HAP-1 (cell line): ENCODE measurements around the gene PGRMC1.
"Not testable (repeated sequence)": the region's sequence is repeated elsewhere in the genome, so short reads cannot be mapped to it uniquely, and the experiment has no call there.

Experiments used
- DNase-seq, 2 experiments: peaks; one replicate each; pipeline ENCODE4 v3.0.0-alpha.2; 2016 to 2020; ENCODE audit warnings: low spot score in 2 of 2
- H3K27me3 ChIP-seq: fragments of 250-450 bp; sonication (Bioruptor Pico); 2 replicates; pipeline ENCODE4 v1.5.1; 2020; ENCODE audit warnings: low read depth, mild to moderate bottlenecking, moderate library complexity
- H3K36me3 ChIP-seq: fragments of 250-450 bp; sonication (Bioruptor Pico); replicated peaks from 2 replicates; pipeline ENCODE4 v1.5.1; 2020; ENCODE audit warnings: mild to moderate bottlenecking
- H3K4me1 ChIP-seq: fragments of 250-450 bp; sonication (Bioruptor Pico); 2 replicates; pipeline ENCODE4 v1.5.1; 2020; ENCODE audit warnings: mild to moderate bottlenecking
- H3K4me3 ChIP-seq: fragments of 250-450 bp; sonication (Bioruptor Pico); 2 replicates; pipeline ENCODE4 v1.5.1; 2020; ENCODE audit warnings: mild to moderate bottlenecking, moderate library complexity
- H3K9me3 ChIP-seq: fragments of 250-450 bp; sonication (Bioruptor Pico); 2 replicates; pipeline ENCODE4 v1.5.1; 2020; ENCODE audit warnings: mild to moderate bottlenecking, moderate library complexity
- in situ Hi-C: fragments of 300-500 bp; cut with MboI; formaldehyde crosslinking; loops from 3 replicates; pipeline ENCODE4 v1.14.3; 2020; ENCODE audit warnings: low sequenced_read_pairs, inconsistent platforms, mixed read lengths

Gene PGRMC1

DNA sequence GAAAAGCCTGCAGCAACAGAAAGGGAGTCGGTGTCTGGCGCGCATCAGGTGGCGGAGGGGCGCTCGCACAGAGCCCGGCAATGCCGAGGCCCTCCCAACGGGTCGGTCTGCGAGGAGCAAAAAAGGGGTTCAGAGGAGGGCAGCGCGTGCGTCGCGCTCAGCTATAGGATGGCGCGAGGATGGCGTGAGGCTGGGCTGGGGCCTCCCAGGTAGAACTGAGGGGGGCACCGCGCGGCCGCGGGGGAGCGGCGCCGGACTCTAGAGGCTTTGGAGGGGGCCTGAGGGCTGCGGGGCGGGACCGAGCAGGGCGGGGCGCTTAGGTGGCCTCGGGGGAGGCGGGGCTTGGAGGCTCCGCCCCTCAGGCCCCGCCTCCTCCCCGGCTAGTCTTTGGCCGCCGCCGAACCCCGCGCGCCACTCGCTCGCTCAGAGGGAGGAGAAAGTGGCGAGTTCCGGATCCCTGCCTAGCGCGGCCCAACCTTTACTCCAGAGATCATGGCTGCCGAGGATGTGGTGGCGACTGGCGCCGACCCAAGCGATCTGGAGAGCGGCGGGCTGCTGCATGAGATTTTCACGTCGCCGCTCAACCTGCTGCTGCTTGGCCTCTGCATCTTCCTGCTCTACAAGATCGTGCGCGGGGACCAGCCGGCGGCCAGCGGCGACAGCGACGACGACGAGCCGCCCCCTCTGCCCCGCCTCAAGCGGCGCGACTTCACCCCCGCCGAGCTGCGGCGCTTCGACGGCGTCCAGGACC is at the start of gene PGRMC1:
TSS of gene PGRMC1 (plus strand) at position 414 of the 751 bp plus-strand sequence. CDS start at position 493, 79 bp downstream.
- Histone ChIP-seq H3K27me3 (no peaks in the 10 kb centered on the region), H3K4me3 (peak within 1 kb of the TSS; percentile 86), H3K36me3 (peaks cover 34% of the 10 kb centered on the region), H3K9me3 (no peaks in the 10 kb centered on the region), H3K4me1 (peaks cover 39% of the 10 kb centered on the region)
- peak; percentile 84 to 92 for DNase-seq
- in situ Hi-C loops = no loop called here

GRCh38 chrX:119186763-119187162 is 49.3 kb upstream of the PGRMC1 start:
- no peak for DNase-seq
- Histone ChIP-seq H3K9me3 (no peaks in the 10 kb centered on the region), H3K4me3 (no peak overlapping the region), H3K27me3 (no peaks in the 10 kb centered on the region), H3K4me1 (peaks cover 3% of the 10 kb centered on the region; the same call in 1 of the 2 replicates), H3K36me3 (no peaks in the 10 kb centered on the region)
- in situ Hi-C loops = no loop called here

DNA sequence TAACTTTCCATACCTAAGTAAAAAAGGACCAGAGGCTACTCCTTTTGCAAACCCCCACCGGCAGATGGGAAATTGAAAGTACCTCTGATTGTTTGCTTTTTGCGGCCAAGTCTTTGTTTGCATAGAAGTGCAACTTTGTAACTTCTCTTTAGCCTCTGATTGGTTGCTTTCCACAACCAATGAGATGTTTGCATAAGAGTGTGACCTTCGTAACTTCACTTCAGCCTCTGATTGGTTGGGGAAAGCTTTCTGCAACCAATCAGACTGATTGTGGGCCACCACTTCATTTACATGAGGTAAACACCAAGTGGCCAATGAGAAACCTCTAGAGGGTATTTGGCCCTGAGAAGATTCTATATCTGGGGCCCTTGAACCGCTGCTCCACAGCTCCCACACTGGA is 48.8 kb upstream of the PGRMC1 start:
- in situ Hi-C loops = no loop called here
- Histone ChIP-seq H3K27me3 (no peaks in the 10 kb centered on the region), H3K4me1 (peaks cover 3% of the 10 kb centered on the region; the same call in 1 of the 2 replicates), H3K4me3 (no peak overlapping the region), H3K9me3 (no peaks in the 10 kb centered on the region), H3K36me3 (no peaks in the 10 kb centered on the region)
- DNase-seq = no peak

- Histone ChIP-seq H3K4me3 (no peak overlapping the region), H3K27me3 (no peaks in the 10 kb centered on the region), H3K4me1 (peaks cover 3% of the 10 kb centered on the region; the same call in 1 of the 2 replicates), H3K9me3 (no peaks in the 10 kb centered on the region), H3K36me3 (no peaks in the 10 kb centered on the region)
- in situ Hi-C loops = no loop called here
- DNase-seq = no peak
Measured at GRCh38 chrX:119189115-119189514, 47.0 kb upstream of the PGRMC1 start.

GRCh38 chrX:119189595-119189994 is 46.5 kb upstream of the PGRMC1 start:
- no peaks in the 10 kb centered on the region for H3K9me3 ChIP-seq
- in situ Hi-C loops = no loop called here
- no peaks in the 10 kb centered on the region for H3K36me3 ChIP-seq
- no peak overlapping the region for H3K4me3 ChIP-seq
- H3K4me1 ChIP-seq = peaks cover 3% of the 10 kb centered on the region; the same call in 1 of the 2 replicates
- no peak for DNase-seq
- no peaks in the 10 kb centered on the region for H3K27me3 ChIP-seq

- in situ Hi-C loops = no loop called here
- no peaks in the 10 kb centered on the region for H3K9me3 ChIP-seq
- H3K4me1 ChIP-seq = peaks cover 3% of the 10 kb centered on the region; the same call in 1 of the 2 replicates
- DNase-seq = no peak
- H3K27me3 ChIP-seq = no peaks in the 10 kb centered on the region; the same call in 1 of the 2 replicates
- H3K4me3 ChIP-seq = no peak overlapping the region
- no peaks in the 10 kb centered on the region for H3K36me3 ChIP-seq
Measured at GRCh38 chrX:119190091-119190681, 45.9 kb upstream of the PGRMC1 start.

- Histone ChIP-seq H3K4me3 (no peak overlapping the region), H3K27me3 (peaks cover 3% of the 10 kb centered on the region; the same call in 1 of the 2 replicates), H3K4me1 (peaks cover 3% of the 10 kb centered on the region; the same call in 1 of the 2 replicates), H3K9me3 (no peaks in the 10 kb centered on the region), H3K36me3 (no peaks in the 10 kb centered on the region)
- DNase-seq = no peak
- in situ Hi-C loops = no loop called here
Measured at GRCh38 chrX:119190831-119191230, 45.3 kb upstream of the PGRMC1 start.

GRCh38 chrX:119194621-119195020 is 41.5 kb upstream of the PGRMC1 start:
- Histone ChIP-seq H3K4me1 (no peaks in the 10 kb centered on the region), H3K27me3 (peaks cover 18% of the 10 kb centered on the region), H3K9me3 (no peaks in the 10 kb centered on the region), H3K4me3 (no peak overlapping the region), H3K36me3 (no peaks in the 10 kb centered on the region)
- in situ Hi-C loops = no loop called here
- no peak for DNase-seq

DNA sequence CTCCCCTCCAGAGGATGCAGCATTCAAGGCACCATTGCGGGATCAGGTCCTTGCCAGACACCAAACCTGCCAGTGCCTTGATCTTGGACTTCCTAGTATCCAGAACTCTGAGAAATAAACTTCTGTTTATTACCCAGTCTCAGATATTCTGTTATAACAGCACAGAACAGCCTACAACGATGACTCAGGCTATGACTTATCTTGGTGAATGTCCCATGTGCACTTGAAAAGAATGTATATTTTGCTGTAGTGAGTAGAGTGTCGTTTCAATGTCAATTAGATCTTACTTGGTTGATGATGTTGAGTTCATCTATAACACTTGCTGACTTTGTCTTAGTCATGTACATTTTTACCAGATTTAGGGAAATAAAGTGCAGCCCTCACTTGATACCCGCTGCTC is 34.5 kb upstream of the PGRMC1 start:
- peaks cover 13% of the 10 kb centered on the region for H3K27me3 ChIP-seq
- in situ Hi-C loops = no loop called here
- H3K9me3 ChIP-seq = no peaks in the 10 kb centered on the region

DNA sequence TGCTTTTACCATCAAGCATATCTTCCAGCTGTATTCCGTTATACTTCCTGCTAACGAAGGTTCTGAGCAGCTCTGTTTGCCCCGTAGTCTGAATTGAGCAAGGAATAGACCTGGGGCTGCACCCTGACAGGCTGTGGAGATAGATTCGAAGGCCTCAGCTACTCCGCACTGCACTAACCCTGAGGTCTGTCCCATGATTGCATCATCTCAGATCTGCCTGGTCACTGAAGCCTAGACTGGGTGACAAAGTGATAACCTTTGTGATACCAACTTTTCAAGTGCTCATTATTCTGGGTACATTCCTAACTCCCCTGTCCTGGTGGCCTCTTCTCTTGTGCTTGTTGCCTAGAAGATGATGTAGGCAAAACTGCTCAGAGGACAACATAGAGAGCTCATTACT is 29.9 kb upstream of the PGRMC1 start:
- peaks cover 4% of the 10 kb centered on the region; the same call in 1 of the 2 replicates for H3K27me3 ChIP-seq
- in situ Hi-C loops = no loop called here
- no peak overlapping the region for H3K4me3 ChIP-seq
- no peaks in the 10 kb centered on the region for H3K9me3 ChIP-seq
- DNase-seq = no peak
- no peaks in the 10 kb centered on the region for H3K36me3 ChIP-seq
- no peaks in the 10 kb centered on the region for H3K4me1 ChIP-seq

More for the DNA sequence above, 34.5 kb upstream of the PGRMC1 start:
- H3K4me3 ChIP-seq = no peak overlapping the region
- H3K36me3 ChIP-seq = no peaks in the 10 kb centered on the region
- no peaks in the 10 kb centered on the region for H3K4me1 ChIP-seq
- no peak for DNase-seq

GRCh38 chrX:119207483-119207882 is 28.6 kb upstream of the PGRMC1 start:
- H3K4me3 ChIP-seq, H3K9me3 ChIP-seq, DNase-seq, H3K36me3 ChIP-seq, H3K4me1 ChIP-seq, in situ Hi-C loops: not testable (repeated sequence)
- H3K27me3 ChIP-seq = peaks cover 12% of the 10 kb centered on the region

DNA sequence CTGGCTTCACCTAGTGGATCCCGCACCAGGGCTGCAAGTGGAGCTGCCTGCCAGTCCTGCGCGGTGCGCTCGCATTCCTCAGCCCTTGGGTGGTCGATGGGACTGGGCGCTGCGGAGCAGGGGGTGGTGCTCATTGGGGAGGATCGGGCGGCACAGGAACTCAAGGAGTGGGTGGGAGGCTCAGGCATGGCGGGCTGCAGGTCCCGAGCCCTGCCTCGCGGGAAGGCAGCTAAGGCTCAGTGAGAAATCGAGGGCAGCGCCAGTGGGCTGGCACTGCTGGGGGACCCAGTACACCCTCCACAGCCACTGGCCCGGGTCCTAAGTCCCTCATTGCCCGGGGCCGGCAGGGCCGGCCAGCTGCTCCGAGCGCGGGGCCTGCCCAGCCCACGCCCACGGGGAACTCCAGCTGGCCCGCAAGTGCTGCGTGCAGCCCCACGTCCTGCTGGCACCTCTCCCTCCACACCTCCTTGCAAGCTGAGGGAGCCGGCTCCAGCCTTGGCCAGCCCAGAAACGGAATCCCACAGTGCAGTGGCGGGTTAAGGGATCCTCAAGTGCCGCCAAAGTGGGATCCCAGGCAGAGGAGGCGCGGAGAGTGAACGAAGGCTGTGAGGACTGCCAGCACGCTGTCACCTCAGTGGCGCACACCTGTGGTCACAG is 27.6 kb upstream of the PGRMC1 start:
- Histone ChIP-seq H3K4me3 (no peak overlapping the region), H3K9me3 (no peaks in the 10 kb centered on the region), H3K36me3 (no peaks in the 10 kb centered on the region), H3K27me3 (peaks cover 23% of the 10 kb centered on the region), H3K4me1 (no peaks in the 10 kb centered on the region)
- in situ Hi-C loops = no loop called here
- no peak for DNase-seq

GRCh38 chrX:119210931-119211648 is 25.0 kb upstream of the PGRMC1 start:
- H3K27me3 ChIP-seq = peaks cover 31% of the 10 kb centered on the region
- H3K36me3 ChIP-seq, DNase-seq, H3K4me3 ChIP-seq, in situ Hi-C loops, H3K4me1 ChIP-seq, H3K9me3 ChIP-seq: not testable (repeated sequence)
